Smooth muscle cell (in vitro differentiated cells): Measurements from ENCODE around the gene RAD23A. TPM values are rescaled to one million over a fixed set of nuclear protein-coding genes. Genes with fewer than 3 reads are reported as not detected.
"Not testable (repeated sequence)": the region's sequence is repeated elsewhere in the genome, so short reads cannot be mapped to it uniquely, and the experiment has no call there.

Source experiments
- DNase-seq: peaks from one replicate; lab custom pipeline; 2025; ENCODE audit not compliant: unreplicated experiment; lab: John Stamatoyannopoulos, UW
- H2AFZ ChIP-seq: fragments of 200-600 bp; sonication (generic); 2 replicates; pipeline ENCODE4 v1.6.0; 2016; ENCODE audit warnings: antibody characterized with exemption, low read depth, mild to moderate bottlenecking
- H3F3A ChIP-seq: fragments of 200-600 bp; sonication (generic); 2 replicates; pipeline ENCODE4 v1.6.0; 2017; ENCODE audit warnings: antibody characterized with exemption, low read depth
- H3K27ac ChIP-seq: fragments of 200-600 bp; sonication (generic); 2 replicates; pipeline ENCODE4 v1.5.1; 2016; ENCODE audit warnings: low read depth, mild to moderate bottlenecking
- H3K27me3 ChIP-seq: fragments of 200-600 bp; sonication (generic); 2 replicates; pipeline ENCODE4 v1.6.1; 2016; ENCODE audit warnings: low read depth, mild to moderate bottlenecking
- H3K36me3 ChIP-seq: fragments of 200-600 bp; sonication (generic); 2 replicates; pipeline ENCODE4 v1.5.1; 2016; ENCODE audit warnings: low read depth
- H3K4me1 ChIP-seq: fragments of 200-600 bp; sonication (generic); 2 replicates; pipeline ENCODE4 v1.5.1; 2016; ENCODE audit warnings: low read depth
- H3K4me2 ChIP-seq: fragments of 200-600 bp; sonication (generic); 2 replicates; pipeline ENCODE4 v1.6.0; 2016; ENCODE audit warnings: mild to moderate bottlenecking
- H3K4me3 ChIP-seq: fragments of 200-600 bp; sonication (generic); 2 replicates; pipeline ENCODE4 v1.5.1; 2016; ENCODE audit warnings: mild to moderate bottlenecking
- H3K79me2 ChIP-seq: fragments of 200-600 bp; sonication (generic); 2 replicates; pipeline ENCODE4 v1.6.0; 2016; ENCODE audit warnings: low read depth, mild to moderate bottlenecking
- H3K9ac ChIP-seq: fragments of 200-600 bp; sonication (generic); 2 replicates; pipeline ENCODE4 v1.6.0; 2016; ENCODE audit warnings: low read depth
- H3K9me3 ChIP-seq: fragments of 200-600 bp; sonication (generic); replicated peaks from 2 replicates; pipeline ENCODE4 v1.5.1; 2016; ENCODE audit warnings: low read depth
- H4K20me1 ChIP-seq: fragments of 200-600 bp; sonication (generic); 2 replicates; pipeline ENCODE4 v1.6.0; 2016; ENCODE audit warnings: low read depth
- WGBS: methylation state at CpG from one replicate; pipeline ENCODE4 v1.1.7; 2016; ENCODE audit warnings: low lambda C conversion rate; 5-methylcytosine and 5-hydroxymethylcytosine counted together
- polyA plus RNA-seq: library from polyadenylated mRNA; unstranded; fragments of >200 nt; fragmentation: Nextera tagmentation; extraction: Ambion mirVana; gene quantifications from 2 replicates; pipeline ENCODE4 v1.2.1, GENCODE V29; 2016
- total RNA-seq: library from RNA; depleted of rRNA; stranded (reverse); fragments of >200 nt; gene quantifications from 2 replicates; pipeline ENCODE4 v1.2.3, GENCODE V29; 2014
- TF ChIP-seq, protein P1 (sequence below): fragments of 200-600 bp; sonication (generic); IDR thresholded peaks from 2 replicates; pipeline ENCODE4 v1.5.1; 2017; ENCODE audit warnings: borderline replicate concordance, mild to moderate bottlenecking, antibody characterized with exemption; ENCODE audit not compliant: insufficient read depth, poor library complexity, severe bottlenecking

Gene RAD23A
- total and polyA plus RNA-seq, 2 experiments from 2014 or later, result 97.1 to 176 TPM

DNA sequence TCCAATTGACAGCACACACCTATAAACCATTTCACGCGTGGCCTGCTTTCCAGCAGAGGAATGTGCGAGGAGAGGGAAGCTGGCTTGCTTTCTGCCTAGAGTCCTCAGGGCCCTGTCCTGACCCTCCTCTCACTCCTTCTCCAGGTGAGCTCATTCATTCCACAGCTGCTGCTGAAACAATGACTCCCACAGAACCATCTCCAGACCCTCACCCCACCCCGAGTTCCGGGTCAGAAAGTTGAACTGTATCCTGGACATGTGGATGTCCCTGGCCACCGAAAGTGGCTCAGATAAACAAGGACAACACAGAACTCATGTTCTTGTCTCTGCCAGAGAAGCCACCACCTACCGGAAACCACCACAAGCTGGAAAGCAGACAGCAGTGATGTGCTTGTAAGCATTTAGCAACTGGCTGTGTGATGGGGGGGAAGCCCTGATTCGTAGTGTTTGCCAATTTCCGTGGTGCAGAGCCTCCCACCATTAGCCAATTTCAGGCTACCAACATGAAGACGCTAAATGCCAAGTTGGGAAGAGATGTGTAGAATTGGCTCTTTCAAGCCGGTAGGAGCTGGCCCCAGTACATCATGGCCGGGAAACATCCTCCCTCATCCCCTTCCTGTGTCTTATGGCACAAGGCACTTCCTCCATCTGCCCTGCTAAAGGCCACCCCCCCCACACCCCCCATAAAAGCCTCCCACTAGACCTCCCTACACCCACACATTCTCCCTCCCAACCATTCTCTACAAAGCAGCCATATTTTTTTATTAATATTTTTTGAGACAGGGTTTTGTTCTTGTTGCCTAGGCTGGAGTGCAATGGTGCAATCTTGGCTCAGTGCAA, 31.6 kb upstream of the RAD23A start:
- Histone ChIP-seq H2AFZ (no peak overlapping the region), H3K27me3 (no peaks in the 10 kb centered on the region), H3K27ac (no peak overlapping the region), H3K4me3 (no peak overlapping the region), H3K9me3 (no peaks in the 10 kb centered on the region), H3K9ac (no peak overlapping the region), H4K20me1 (no peaks in the 10 kb centered on the region), H3K4me1 (peaks cover 19% of the 10 kb centered on the region), H3K79me2 (no peaks in the 10 kb centered on the region), H3K36me3 (no peaks in the 10 kb centered on the region), H3F3A (no peaks in the 10 kb centered on the region), H3K4me2 (no peak overlapping the region)
- TF ChIP-seq, protein P1, sequence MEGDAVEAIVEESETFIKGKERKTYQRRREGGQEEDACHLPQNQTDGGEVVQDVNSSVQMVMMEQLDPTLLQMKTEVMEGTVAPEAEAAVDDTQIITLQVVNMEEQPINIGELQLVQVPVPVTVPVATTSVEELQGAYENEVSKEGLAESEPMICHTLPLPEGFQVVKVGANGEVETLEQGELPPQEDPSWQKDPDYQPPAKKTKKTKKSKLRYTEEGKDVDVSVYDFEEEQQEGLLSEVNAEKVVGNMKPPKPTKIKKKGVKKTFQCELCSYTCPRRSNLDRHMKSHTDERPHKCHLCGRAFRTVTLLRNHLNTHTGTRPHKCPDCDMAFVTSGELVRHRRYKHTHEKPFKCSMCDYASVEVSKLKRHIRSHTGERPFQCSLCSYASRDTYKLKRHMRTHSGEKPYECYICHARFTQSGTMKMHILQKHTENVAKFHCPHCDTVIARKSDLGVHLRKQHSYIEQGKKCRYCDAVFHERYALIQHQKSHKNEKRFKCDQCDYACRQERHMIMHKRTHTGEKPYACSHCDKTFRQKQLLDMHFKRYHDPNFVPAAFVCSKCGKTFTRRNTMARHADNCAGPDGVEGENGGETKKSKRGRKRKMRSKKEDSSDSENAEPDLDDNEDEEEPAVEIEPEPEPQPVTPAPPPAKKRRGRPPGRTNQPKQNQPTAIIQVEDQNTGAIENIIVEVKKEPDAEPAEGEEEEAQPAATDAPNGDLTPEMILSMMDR, result no peak
- no peak for DNase-seq
- 88% methylated on average over 12 of the region's 12 CpGs for WGBS

- not testable (repeated sequence) for H3F3A ChIP-seq, H3K79me2 ChIP-seq, H2AFZ ChIP-seq, H3K9me3 ChIP-seq, H3K36me3 ChIP-seq, H3K9ac ChIP-seq, H3K4me2 ChIP-seq, H4K20me1 ChIP-seq, H3K4me3 ChIP-seq, DNase-seq, H3K27me3 ChIP-seq, H3K27ac ChIP-seq
- 84% methylated on average over 4 of the region's 4 CpGs for WGBS
- peaks cover 19% of the 10 kb centered on the region for H3K4me1 ChIP-seq
Observed at GRCh38 chr19:12915860-12916259, 29.8 kb upstream of the RAD23A start.

- Histone ChIP-seq H2AFZ (no peak overlapping the region), H3K9me3 (no peaks in the 10 kb centered on the region), H3F3A (peaks cover 3% of the 10 kb centered on the region), H3K27me3 (no peaks in the 10 kb centered on the region), H3K9ac (no peak overlapping the region), H3K4me3 (no peak overlapping the region), H4K20me1 (no peaks in the 10 kb centered on the region), H3K4me1 (peaks cover 7% of the 10 kb centered on the region), H3K27ac (no peak overlapping the region), H3K4me2 (no peak overlapping the region), H3K36me3 (no peaks in the 10 kb centered on the region), H3K79me2 (no peaks in the 10 kb centered on the region)
- 92% methylated on average over 14 of the region's 14 CpGs for WGBS
- no peak for DNase-seq
- TF ChIP-seq, protein P1, result no peak
Observed at GRCh38 chr19:12918253-12918652, 27.4 kb upstream of the RAD23A start.

GRCh38 chr19:12921047-12921446, 24.6 kb upstream of the RAD23A start:
- Histone ChIP-seq H3F3A (peaks cover 3% of the 10 kb centered on the region), H3K4me2 (no peak overlapping the region), H2AFZ (no peak overlapping the region), H3K4me1 (no peaks in the 10 kb centered on the region), H3K79me2 (no peaks in the 10 kb centered on the region), H3K36me3 (no peaks in the 10 kb centered on the region), H3K9me3 (no peaks in the 10 kb centered on the region), H4K20me1 (no peaks in the 10 kb centered on the region), H3K27ac (no peak overlapping the region), H3K9ac (no peak overlapping the region), H3K27me3 (no peaks in the 10 kb centered on the region), H3K4me3 (no peak overlapping the region)
- no peak for DNase-seq
- TF ChIP-seq, protein P1, result no peak
- 94% methylated on average over 3 of the region's 3 CpGs for WGBS
